Mesendoderm (in vitro differentiated cells): Measurements from ENCODE around the gene DEFB126.
"Not testable (repeated sequence)": the region's sequence is repeated elsewhere in the genome, so short reads cannot be mapped to it uniquely, and the experiment has no call there.

Source experiments
- DNase-seq: peaks from one replicate; pipeline ENCODE4 v3.0.0; 2013
- H2AK5ac ChIP-seq: 2 replicates; pipeline ENCODE4 v1.6.1; 2013; ENCODE audit warnings: low read length, inconsistent platforms
- H2BK120ac ChIP-seq: 2 replicates; pipeline ENCODE4 v1.6.1; 2013; ENCODE audit warnings: low read depth, mild to moderate bottlenecking, low read length, moderate library complexity, mixed read lengths
- H2BK15ac ChIP-seq: replicated peaks from 2 replicates; pipeline ENCODE4 v1.6.1; 2013; ENCODE audit warnings: low read depth, mild to moderate bottlenecking, moderate library complexity
- H2BK5ac ChIP-seq: 2 replicates; pipeline ENCODE4 v1.6.1; 2013; ENCODE audit warnings: low read length, inconsistent platforms
- H3K18ac ChIP-seq: 2 replicates; pipeline ENCODE4 v1.6.1; 2013; ENCODE audit warnings: mild to moderate bottlenecking, low read length, mixed read lengths
- H3K23ac ChIP-seq: one replicate; pipeline ENCODE4 v1.6.1; 2013; ENCODE audit warnings: low read length
- H3K27ac ChIP-seq: 2 replicates; pipeline ENCODE4 v1.5.1; 2013; ENCODE audit warnings: low read depth, mild to moderate bottlenecking, inconsistent platforms, low read length, moderate library complexity
- H3K27me3 ChIP-seq: 2 replicates; pipeline ENCODE4 v1.6.1; 2013; ENCODE audit warnings: low read length, control low read depth, mild to moderate bottlenecking, inconsistent platforms; ENCODE audit not compliant: insufficient read depth, poor library complexity
- H3K36me3 ChIP-seq: 2 replicates; pipeline ENCODE4 v1.6.1; 2013; ENCODE audit warnings: low read length, inconsistent platforms; ENCODE audit not compliant: control insufficient read depth, insufficient read depth
- H3K4ac ChIP-seq: one replicate; pipeline ENCODE4 v1.6.1; 2013; ENCODE audit warnings: low read depth, mild to moderate bottlenecking, low read length, moderate library complexity
- H3K4me1 ChIP-seq: 2 replicates; pipeline ENCODE4 v1.6.1; 2013; ENCODE audit warnings: low read depth, low read length, inconsistent platforms; ENCODE audit not compliant: control insufficient read depth
- H3K4me2 ChIP-seq: 2 replicates; pipeline ENCODE4 v1.6.1; 2013; ENCODE audit warnings: low read length
- H3K4me3 ChIP-seq: 2 replicates; pipeline ENCODE4 v1.5.1; 2013; ENCODE audit warnings: mild to moderate bottlenecking, low read length
- H3K56ac ChIP-seq: one replicate; pipeline ENCODE4 v1.6.1; 2013; ENCODE audit warnings: low read length
- H3K79me1 ChIP-seq: 2 replicates; pipeline ENCODE4 v1.6.1; 2013; ENCODE audit warnings: low read length, inconsistent platforms
- H3K79me2 ChIP-seq: 2 replicates; pipeline ENCODE4 v1.6.1; 2013; ENCODE audit warnings: mild to moderate bottlenecking, low read length; ENCODE audit not compliant: control insufficient read depth, insufficient read depth
- H3K9ac ChIP-seq: 2 replicates; pipeline ENCODE4 v1.6.1; 2013; ENCODE audit warnings: low read length, inconsistent platforms
- H4K5ac ChIP-seq: one replicate; pipeline ENCODE4 v1.6.1; 2013; ENCODE audit warnings: low read length
- H4K8ac ChIP-seq: one replicate; pipeline ENCODE4 v1.6.1; 2013; ENCODE audit warnings: low read depth, mild to moderate bottlenecking, control low read depth, low read length, moderate library complexity
- WGBS: extraction: QIAGEN DNeasy Blood & Tissue Kit; methylation state at CpG from one replicate; pipeline ENCODE4 v1.1.7; 2013; ENCODE audit warnings: low lambda C conversion rate, missing lambda C conversion rate; ENCODE audit not compliant: insufficient coverage; ENCODE audit errors: extremely low coverage; 5-methylcytosine and 5-hydroxymethylcytosine counted together

Gene DEFB126

GRCh38 chr20:112396-112795 is 30.0 kb upstream of the DEFB126 start:
- Histone ChIP-seq H3K27me3 (no peaks in the 10 kb centered on the region), H3K56ac (no peak overlapping the region), H2AK5ac (no peak overlapping the region), H3K4me1 (no peaks in the 10 kb centered on the region), H3K9ac (no peak overlapping the region), H3K4me3 (no peak overlapping the region), H2BK15ac (no peak overlapping the region), H3K79me1 (no peaks in the 10 kb centered on the region), H3K4me2 (no peak overlapping the region), H3K27ac (no peak overlapping the region), H4K8ac (no peak overlapping the region), H4K5ac (no peak overlapping the region), H3K4ac (no peak overlapping the region), H3K23ac (no peak overlapping the region), H3K36me3 (no peaks in the 10 kb centered on the region), H3K79me2 (no peaks in the 10 kb centered on the region), H3K18ac (no peak overlapping the region), H2BK5ac (no peak overlapping the region), H2BK120ac (no peak overlapping the region)
- no peak for DNase-seq

- Histone ChIP-seq H3K27ac (no peak overlapping the region), H3K4ac (no peak overlapping the region), H3K18ac (no peak overlapping the region), H2BK5ac (no peak overlapping the region), H3K23ac (no peak overlapping the region), H3K4me1 (no peaks in the 10 kb centered on the region), H2BK15ac (no peak overlapping the region), H3K79me2 (no peaks in the 10 kb centered on the region), H3K27me3 (no peaks in the 10 kb centered on the region), H4K5ac (no peak overlapping the region), H4K8ac (no peak overlapping the region), H3K56ac (no peak overlapping the region), H2AK5ac (no peak overlapping the region), H3K9ac (no peak overlapping the region), H3K4me2 (no peak overlapping the region), H2BK120ac (no peak overlapping the region), H3K36me3 (no peaks in the 10 kb centered on the region), H3K79me1 (no peaks in the 10 kb centered on the region), H3K4me3 (no peak overlapping the region)
- DNase-seq: no peak
Observed at GRCh38 chr20:117518-117917, 24.9 kb upstream of the DEFB126 start.

GRCh38 chr20:129786-130323 is 12.5 kb upstream of the DEFB126 start:
- H3K4ac ChIP-seq, H3K79me1 ChIP-seq, H3K18ac ChIP-seq, H3K4me3 ChIP-seq, H3K27me3 ChIP-seq, H4K8ac ChIP-seq, H3K4me1 ChIP-seq, H4K5ac ChIP-seq, H2BK5ac ChIP-seq, H3K9ac ChIP-seq, H2BK15ac ChIP-seq, H3K56ac ChIP-seq, H3K79me2 ChIP-seq, H3K27ac ChIP-seq, H3K23ac ChIP-seq, DNase-seq, H3K4me2 ChIP-seq, H3K36me3 ChIP-seq, H2AK5ac ChIP-seq, H2BK120ac ChIP-seq: not testable (repeated sequence)
- WGBS: no CpG with 5 or more reads among the region's 28 CpGs

DNA sequence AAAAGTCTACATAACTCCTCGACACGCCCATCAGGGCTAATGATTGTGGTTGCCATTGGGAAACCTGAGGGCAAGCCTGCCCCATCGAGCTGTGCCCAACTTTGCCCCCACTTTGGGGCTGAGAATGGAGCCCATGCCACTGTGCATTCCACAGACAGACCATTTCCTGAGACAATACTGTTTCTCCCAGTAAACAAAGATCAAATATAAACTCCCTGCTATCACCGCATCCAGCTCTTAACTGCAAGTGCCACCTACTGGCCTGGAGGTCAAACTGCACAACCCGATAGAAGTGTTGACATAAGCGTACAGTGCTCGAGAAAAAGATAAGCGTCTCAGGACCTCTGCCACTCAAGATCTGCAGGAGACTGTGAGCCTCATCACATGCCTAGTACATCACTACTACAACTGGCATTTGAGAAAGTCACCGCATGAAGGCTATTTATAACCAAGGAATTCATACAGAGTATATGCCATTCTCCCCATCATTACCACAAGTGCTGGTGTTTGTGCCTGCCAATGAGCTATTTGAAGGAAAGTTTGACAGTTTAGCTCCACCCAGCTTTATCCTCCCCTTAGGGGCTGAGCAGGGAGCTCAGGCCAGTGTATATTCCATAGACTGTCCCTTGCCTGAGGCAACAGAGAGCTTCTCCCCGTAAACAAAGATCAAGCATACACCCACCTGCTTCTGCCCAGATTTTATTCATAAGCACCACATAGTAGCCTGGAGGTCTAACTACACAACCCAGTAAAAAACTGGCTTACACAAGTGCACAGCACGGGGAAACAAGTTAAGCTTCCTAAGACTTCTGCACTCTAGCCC is 4.5 kb upstream of the DEFB126 start:
- Histone ChIP-seq H3K4me3 (no peak overlapping the region), H3K18ac (no peak overlapping the region), H2BK5ac (no peak overlapping the region), H4K5ac (no peak overlapping the region), H3K36me3 (no peaks in the 10 kb centered on the region), H3K23ac (no peak overlapping the region), H3K27me3 (no peaks in the 10 kb centered on the region), H3K79me2 (no peaks in the 10 kb centered on the region), H3K9ac (no peak overlapping the region), H4K8ac (no peak overlapping the region), H3K56ac (no peak overlapping the region), H3K4ac (no peak overlapping the region), H3K27ac (no peak overlapping the region), H2AK5ac (no peak overlapping the region), H2BK120ac (no peak overlapping the region), H3K4me1 (no peaks in the 10 kb centered on the region), H2BK15ac (no peak overlapping the region), H3K79me1 (no peaks in the 10 kb centered on the region), H3K4me2 (no peak overlapping the region)
- peak; percentile 2 for DNase-seq
- WGBS: no CpG with 5 or more reads among the region's 11 CpGs

- no peaks in the 10 kb centered on the region for H3K27me3 ChIP-seq
- H3K23ac ChIP-seq: no peak overlapping the region
- H2BK5ac ChIP-seq: no peak overlapping the region
- H3K56ac ChIP-seq: no peak overlapping the region
- no peak overlapping the region for H4K8ac ChIP-seq
- no peak overlapping the region for H3K4me2 ChIP-seq
- no peak overlapping the region for H3K9ac ChIP-seq
- H3K18ac ChIP-seq: no peak overlapping the region
- H2AK5ac ChIP-seq: no peak overlapping the region
- no peak overlapping the region for H3K4ac ChIP-seq
- H3K79me1 ChIP-seq: no peaks in the 10 kb centered on the region
- no peak overlapping the region for H2BK120ac ChIP-seq
- no peak overlapping the region for H3K4me3 ChIP-seq
- no peak overlapping the region for H3K27ac ChIP-seq
- no peak overlapping the region for H4K5ac ChIP-seq
- no CpG with 5 or more reads among the region's 2 CpGs for WGBS
- H2BK15ac ChIP-seq: no peak overlapping the region
- H3K4me1 ChIP-seq: no peaks in the 10 kb centered on the region
- no peaks in the 10 kb centered on the region for H3K79me2 ChIP-seq
- no peak for DNase-seq
- no peaks in the 10 kb centered on the region for H3K36me3 ChIP-seq
Observed at GRCh38 chr20:145877-146276, 3.5 kb downstream of the DEFB126 start.

- DNase-seq: no peak
- Histone ChIP-seq H3K27ac (no peak overlapping the region), H3K4me2 (no peak overlapping the region), H3K27me3 (no peaks in the 10 kb centered on the region), H4K5ac (no peak overlapping the region), H3K4me1 (no peaks in the 10 kb centered on the region), H3K18ac (no peak overlapping the region), H3K4me3 (no peak overlapping the region), H2BK120ac (no peak overlapping the region), H2BK5ac (no peak overlapping the region), H3K79me1 (no peaks in the 10 kb centered on the region), H4K8ac (no peak overlapping the region), H3K4ac (no peak overlapping the region), H2AK5ac (no peak overlapping the region), H3K23ac (no peak overlapping the region), H3K9ac (no peak overlapping the region), H3K36me3 (no peaks in the 10 kb centered on the region), H3K56ac (no peak overlapping the region), H2BK15ac (no peak overlapping the region), H3K79me2 (no peaks in the 10 kb centered on the region)
- WGBS: no CpG with 5 or more reads among the region's 1 CpG
Observed at GRCh38 chr20:152131-152530, 9.7 kb downstream of the DEFB126 start.
